ENCODE measurements around the gene SOCS1.
"Not testable (repeated sequence)": the region's sequence is repeated elsewhere in the genome, so short reads cannot be mapped to it uniquely, and the experiment has no call there.

- TF ChIP-seq POLR2A, CTCF (IDR thresholded peaks at IDR 0.05): not testable (repeated sequence)
Measured at GRCh38 chr16:11289696-11290095, 33.7 kb upstream of the SOCS1 start.

Measured in right lobe of liver (tissue), 4 donors.